GM12878 (cell line): ENCODE data around the gene HAO2. TPM values are rescaled to one million over a fixed set of nuclear protein-coding genes. Genes with fewer than 3 reads are reported as not detected.

Experiments
- ATAC-seq: fragments of 200-7000 bp; cut with Tn5 transposase; 3 replicates; pipeline ENCODE4 v1.9.1; 2020; ENCODE audit warnings: mild to moderate bottlenecking, moderate library complexity
- BruUV-seq: library from RNA; stranded (reverse); fragments of 400-500 nt; replicated peaks from 2 replicates; lab custom pipeline; 2021; lab: Mats Ljungman, UMichigan
- CTCF ChIA-PET: fragments of 300-600 bp; sonication (Branson Sonifier 250); formaldehyde crosslinking; extraction: SDS; loops from one replicate; lab custom pipeline; 2021; ENCODE audit warnings: inconsistent platforms; lab: Yijun Ruan, JAX
- POLR2A ChIA-PET: fragments of 350-600 bp; formaldehyde crosslinking; extraction: SDS; loops from one replicate; lab custom pipeline; 2021; ENCODE audit warnings: inconsistent platforms; lab: Charles Lee
- RAD21 ChIA-PET: fragments of 300-600 bp; sonication (Branson Sonifier 250); formaldehyde crosslinking; loops from one replicate; lab custom pipeline; 2023; ENCODE audit warnings: antibody characterized with exemption; ENCODE audit not compliant: unreplicated experiment; lab: Charles Lee
- SMC1A ChIA-PET: fragments of 300-600 bp; sonication (Branson Sonifier 250); formaldehyde crosslinking; loops from one replicate; lab custom pipeline; 2023; ENCODE audit not compliant: unreplicated experiment, uncharacterized antibody; lab: Charles Lee
- DNase-seq: peaks from one replicate; pipeline ENCODE4 v3.0.0-alpha.2; 2011; ENCODE audit warnings: low read depth, low spot score
- FAIRE-seq: peaks from 3 replicates; lab custom pipeline; 2011; peaks lifted over from hg19 to GRCh38; lab: Jason Lieb, UNC
- H2AFZ ChIP-seq: 2 replicates; pipeline ENCODE4 v1.6.0; 2011; ENCODE audit warnings: low read depth, low read length, control low read depth; ENCODE audit not compliant: control insufficient read depth
- H3K27ac ChIP-seq: 2 replicates; pipeline ENCODE4 v1.5.1; 2011; ENCODE audit warnings: control low read depth; ENCODE audit not compliant: control insufficient read depth, insufficient read depth
- H3K27me3 ChIP-seq, 2 experiments: replicated peaks in 1 of 2; 2 replicates each; pipeline versions ENCODE4 v1.6.0 to v1.6.1; 2011; ENCODE audit warnings: low read length in 1 of 2; ENCODE audit not compliant: control insufficient read depth in 2 of 2, insufficient read depth in 2 of 2
- H3K36me3 ChIP-seq, 2 experiments: 2 replicates each; pipeline ENCODE4 v1.5.1; 2011; ENCODE audit warnings: low read length in 1 of 2; ENCODE audit not compliant: control insufficient read depth in 2 of 2, insufficient read depth in 2 of 2
- H3K4me1 ChIP-seq: 2 replicates; pipeline ENCODE4 v1.6.1; 2011; ENCODE audit warnings: mild to moderate bottlenecking, low read length, moderate library complexity, mixed read lengths; ENCODE audit not compliant: control insufficient read depth, insufficient read depth
- H3K4me2 ChIP-seq: 2 replicates; pipeline ENCODE4 v1.6.0; 2011; ENCODE audit warnings: control low read depth; ENCODE audit not compliant: control insufficient read depth, insufficient read depth
- H3K4me3 ChIP-seq: fragments of 200-600 bp; sonication (generic); 2 replicates; pipeline ENCODE4 v1.5.1; 2016
- H3K79me2 ChIP-seq: 2 replicates; pipeline ENCODE4 v1.6.0; 2011; ENCODE audit warnings: low read length; ENCODE audit not compliant: control insufficient read depth, insufficient read depth
- H3K9ac ChIP-seq: 2 replicates; pipeline ENCODE4 v1.8.0; 2011; ENCODE audit warnings: low read length, control low read depth, mixed read lengths; ENCODE audit not compliant: control insufficient read depth, insufficient read depth
- H3K9me3 ChIP-seq: replicated peaks from 3 replicates; pipeline ENCODE4 v1.5.1; 2011; ENCODE audit warnings: mild to moderate bottlenecking, low read length; ENCODE audit not compliant: control insufficient read depth, insufficient read depth
- H4K20me1 ChIP-seq: 2 replicates; pipeline ENCODE4 v1.6.0; 2011; ENCODE audit not compliant: control insufficient read depth, insufficient read depth
- EGR1 ChIP-seq, 2 experiments: IDR thresholded peaks; 1 replicate in 1 of 2; 2 replicates in 1 of 2; pipeline ENCODE4 v1.6.1; 2011 to 2012; ENCODE audit warnings: low read depth in 2 of 2, low read length in 2 of 2, borderline replicate concordance in 1 of 2, mild to moderate bottlenecking in 1 of 2, moderate library complexity in 1 of 2
- EP300 ChIP-seq, 2 experiments: fragments of 150-350 bp in 1 of 2; IDR thresholded peaks; 2 replicates each; pipeline ENCODE4 v1.6.1; 2011 to 2012; ENCODE audit warnings: low read depth in 2 of 2, low read length in 2 of 2, borderline replicate concordance in 1 of 2, improper control_type of control experiment in 1 of 2, inconsistent platforms in 1 of 2; ENCODE audit not compliant: control insufficient read depth in 1 of 2
- FOS ChIP-seq: IDR thresholded peaks from 3 replicates; pipeline ENCODE4 v1.6.1; 2011; ENCODE audit warnings: borderline replicate concordance; ENCODE audit not compliant: insufficient read length; ENCODE audit errors: extremely low read depth
- HCFC1 ChIP-seq: fragments of 150-350 bp; IDR thresholded peaks from 2 replicates; pipeline ENCODE4 v1.6.1; 2014; ENCODE audit warnings: low read length
- MTA2 ChIP-seq: fragments of 450-650 bp; IDR thresholded peaks from 2 replicates; pipeline ENCODE4 v1.6.1; 2016; ENCODE audit warnings: low read depth, mild to moderate bottlenecking, moderate library complexity
- NBN ChIP-seq: fragments of 450-650 bp; IDR thresholded peaks from 2 replicates; pipeline ENCODE4 v1.6.1; 2016
- NFYA ChIP-seq: IDR thresholded peaks from 2 replicates; pipeline ENCODE4 v1.6.1; 2011; ENCODE audit warnings: low read depth, mild to moderate bottlenecking, low read length, improper control_type of control experiment, borderline replicate concordance
- NR2C2 ChIP-seq: IDR thresholded peaks from 2 replicates; pipeline ENCODE4 v1.6.1; 2011; ENCODE audit warnings: borderline replicate concordance, low read depth; ENCODE audit not compliant: control insufficient read depth, insufficient read length
- RB1 ChIP-seq: fragments of 450-650 bp; formaldehyde crosslinking; IDR thresholded peaks from 2 replicates; pipeline ENCODE4 v1.6.1; 2017; ENCODE audit warnings: mild to moderate bottlenecking, borderline replicate concordance
- RUNX3 ChIP-seq: IDR thresholded peaks from 2 replicates; pipeline ENCODE4 v1.6.1; 2012; ENCODE audit warnings: low read length, inconsistent platforms
- SIN3A ChIP-seq: IDR thresholded peaks from 2 replicates; pipeline ENCODE4 v1.6.1; 2012; ENCODE audit warnings: low read depth, low read length, improper control_type of control experiment
- SMARCA5 ChIP-seq: fragments of 450-650 bp; IDR thresholded peaks from 2 replicates; pipeline ENCODE4 v1.6.1; 2017; ENCODE audit warnings: mild to moderate bottlenecking
- SUPT20H ChIP-seq: IDR thresholded peaks from 2 replicates; pipeline ENCODE4 v1.6.1; 2011; ENCODE audit warnings: low read depth, mild to moderate bottlenecking, low read length, moderate library complexity, borderline replicate concordance; ENCODE audit not compliant: control insufficient read depth
- TCF7 ChIP-seq: IDR thresholded peaks from 2 replicates; pipeline ENCODE4 v1.6.1; 2014; ENCODE audit warnings: antibody characterized with exemption, borderline replicate concordance
- WRNIP1 ChIP-seq: IDR thresholded peaks from 2 replicates; pipeline ENCODE4 v1.6.1; 2011; ENCODE audit warnings: low read depth, low read length, improper control_type of control experiment, borderline replicate concordance
- ZNF217 ChIP-seq: fragments of 450-650 bp; IDR thresholded peaks from 2 replicates; pipeline ENCODE4 v1.6.1; 2017; ENCODE audit warnings: antibody characterized with exemption, mild to moderate bottlenecking
- WGBS: methylation state at CpG from one replicate; pipeline ENCODE4 v1.1.6; 2016; ENCODE audit warnings: low lambda C conversion rate; ENCODE audit not compliant: insufficient replicate concordance, insufficient coverage; ENCODE audit errors: missing lambda C conversion rate; 5-methylcytosine and 5-hydroxymethylcytosine counted together
- in situ Hi-C: fragments of 300-500 bp; cut with MboI; formaldehyde crosslinking; loops from 9 replicates; pipeline ENCODE4 v1.14.3; 2018; ENCODE audit warnings: mixed read lengths
- intact Hi-C: fragments of 100-400 bp; cut with micrococcal nuclease; formaldehyde crosslinking; loops from one replicate; pipeline ENCODE4 v1.14.2; 2022; ENCODE audit not compliant: unreplicated experiment
- polyA plus RNA-seq, 11 experiments: library from polyadenylated mRNA; depleted of rRNA in 4 of 11; unstranded in 6 of 11; stranded (reverse) in 5 of 11; fragments of >200 nt; fragmentation: Nextera tagmentation in 4 of 11; fragmentation: Illumina TruSeq in 1 of 11; extraction: Ambion mirVana in 4 of 11; extraction: Trizol in 1 of 11; gene quantifications; 1 replicate in 1 of 11; 2 replicates in 10 of 11; pipeline versions ENCODE4 v1.2.1 to v1.2.3, GENCODE V29; 2011 to 2016; ENCODE audit warnings: inconsistent platforms in 2 of 11, missing spikeins in 2 of 11, low read depth in 1 of 11
- total RNA-seq, 4 experiments: library from RNA; depleted of rRNA in 3 of 4; stranded (reverse); fragments of >200 nt in 3 of 4; fragmentation: Illumina TruSeq in 1 of 4; extraction: Trizol in 1 of 4; gene quantifications; 2 replicates each; pipeline versions ENCODE4 v1.2.1 to v1.2.3, GENCODE V29; 2013 to 2021
- TF ChIP-seq, protein P1 (sequence below): fragments of 450-650 bp; IDR thresholded peaks from 2 replicates; pipeline ENCODE4 v1.6.1; 2018; ENCODE audit warnings: mild to moderate bottlenecking, low read depth, moderate library complexity; ENCODE audit not compliant: partially characterized antibody
- TF ChIP-seq, protein P2 (sequence below): fragments of 450-650 bp; IDR thresholded peaks from 2 replicates; pipeline ENCODE4 v1.6.1; 2017; ENCODE audit warnings: mild to moderate bottlenecking, moderate library complexity

Gene HAO2
- total and polyA plus RNA-seq, 10 of the 15 experiments (the other 5 are each of a cell fraction or from before 2014, with no cell fraction given) = not detected

DNA sequence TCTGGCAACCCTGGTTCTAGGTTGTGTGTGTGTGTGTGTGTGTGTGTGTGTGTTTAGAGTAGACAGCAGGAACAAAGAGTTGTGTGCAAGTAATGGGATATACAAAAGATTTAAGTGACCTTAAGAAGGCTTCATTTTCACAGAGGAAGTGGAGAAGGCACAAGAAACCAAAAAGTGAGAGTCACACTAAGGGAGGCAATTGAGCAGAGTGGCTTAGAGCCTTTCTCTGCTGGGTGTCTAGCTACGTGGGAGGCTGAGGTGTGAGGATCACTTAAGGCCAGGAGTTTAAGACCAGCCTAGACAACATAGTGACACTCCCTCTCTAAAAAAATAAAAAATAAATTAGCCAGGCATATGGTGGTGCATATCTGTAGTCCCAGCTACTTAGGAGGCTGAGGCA is 44.4 kb upstream of the HAO2 start:
- 0% methylated on average over 1 of the region's 1 CpG for WGBS
- intact Hi-C loops = no loop called here
- RAD21 ChIA-PET = interaction anchor here (0.9 to 5.1 kb wide), 8 partner anchors 16 to 48 kb away, joined by 3 to 48 read pairs (median 10); no protein-coding TSS in a partner anchor
- TF ChIP-seq SMARCA5 = peak; percentile 80; the same call in 1 of the 2 replicates
- no peak for TF ChIP-seq SUPT20H
- TF ChIP-seq MTA2 = peak; percentile 9; the same call in 1 of the 2 replicates
- TF ChIP-seq ZNF217 = peak; percentile 31; the same call in 1 of the 2 replicates
- TF ChIP-seq, protein P1, sequence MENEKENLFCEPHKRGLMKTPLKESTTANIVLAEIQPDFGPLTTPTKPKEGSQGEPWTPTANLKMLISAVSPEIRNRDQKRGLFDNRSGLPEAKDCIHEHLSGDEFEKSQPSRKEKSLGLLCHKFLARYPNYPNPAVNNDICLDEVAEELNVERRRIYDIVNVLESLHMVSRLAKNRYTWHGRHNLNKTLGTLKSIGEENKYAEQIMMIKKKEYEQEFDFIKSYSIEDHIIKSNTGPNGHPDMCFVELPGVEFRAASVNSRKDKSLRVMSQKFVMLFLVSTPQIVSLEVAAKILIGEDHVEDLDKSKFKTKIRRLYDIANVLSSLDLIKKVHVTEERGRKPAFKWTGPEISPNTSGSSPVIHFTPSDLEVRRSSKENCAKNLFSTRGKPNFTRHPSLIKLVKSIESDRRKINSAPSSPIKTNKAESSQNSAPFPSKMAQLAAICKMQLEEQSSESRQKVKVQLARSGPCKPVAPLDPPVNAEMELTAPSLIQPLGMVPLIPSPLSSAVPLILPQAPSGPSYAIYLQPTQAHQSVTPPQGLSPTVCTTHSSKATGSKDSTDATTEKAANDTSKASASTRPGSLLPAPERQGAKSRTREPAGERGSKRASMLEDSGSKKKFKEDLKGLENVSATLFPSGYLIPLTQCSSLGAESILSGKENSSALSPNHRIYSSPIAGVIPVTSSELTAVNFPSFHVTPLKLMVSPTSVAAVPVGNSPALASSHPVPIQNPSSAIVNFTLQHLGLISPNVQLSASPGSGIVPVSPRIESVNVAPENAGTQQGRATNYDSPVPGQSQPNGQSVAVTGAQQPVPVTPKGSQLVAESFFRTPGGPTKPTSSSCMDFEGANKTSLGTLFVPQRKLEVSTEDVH = no peak
- TF ChIP-seq NBN = peak; percentile 8; the same call in 1 of the 2 replicates
- TF ChIP-seq SIN3A = no peak
- TF ChIP-seq, protein P2, sequence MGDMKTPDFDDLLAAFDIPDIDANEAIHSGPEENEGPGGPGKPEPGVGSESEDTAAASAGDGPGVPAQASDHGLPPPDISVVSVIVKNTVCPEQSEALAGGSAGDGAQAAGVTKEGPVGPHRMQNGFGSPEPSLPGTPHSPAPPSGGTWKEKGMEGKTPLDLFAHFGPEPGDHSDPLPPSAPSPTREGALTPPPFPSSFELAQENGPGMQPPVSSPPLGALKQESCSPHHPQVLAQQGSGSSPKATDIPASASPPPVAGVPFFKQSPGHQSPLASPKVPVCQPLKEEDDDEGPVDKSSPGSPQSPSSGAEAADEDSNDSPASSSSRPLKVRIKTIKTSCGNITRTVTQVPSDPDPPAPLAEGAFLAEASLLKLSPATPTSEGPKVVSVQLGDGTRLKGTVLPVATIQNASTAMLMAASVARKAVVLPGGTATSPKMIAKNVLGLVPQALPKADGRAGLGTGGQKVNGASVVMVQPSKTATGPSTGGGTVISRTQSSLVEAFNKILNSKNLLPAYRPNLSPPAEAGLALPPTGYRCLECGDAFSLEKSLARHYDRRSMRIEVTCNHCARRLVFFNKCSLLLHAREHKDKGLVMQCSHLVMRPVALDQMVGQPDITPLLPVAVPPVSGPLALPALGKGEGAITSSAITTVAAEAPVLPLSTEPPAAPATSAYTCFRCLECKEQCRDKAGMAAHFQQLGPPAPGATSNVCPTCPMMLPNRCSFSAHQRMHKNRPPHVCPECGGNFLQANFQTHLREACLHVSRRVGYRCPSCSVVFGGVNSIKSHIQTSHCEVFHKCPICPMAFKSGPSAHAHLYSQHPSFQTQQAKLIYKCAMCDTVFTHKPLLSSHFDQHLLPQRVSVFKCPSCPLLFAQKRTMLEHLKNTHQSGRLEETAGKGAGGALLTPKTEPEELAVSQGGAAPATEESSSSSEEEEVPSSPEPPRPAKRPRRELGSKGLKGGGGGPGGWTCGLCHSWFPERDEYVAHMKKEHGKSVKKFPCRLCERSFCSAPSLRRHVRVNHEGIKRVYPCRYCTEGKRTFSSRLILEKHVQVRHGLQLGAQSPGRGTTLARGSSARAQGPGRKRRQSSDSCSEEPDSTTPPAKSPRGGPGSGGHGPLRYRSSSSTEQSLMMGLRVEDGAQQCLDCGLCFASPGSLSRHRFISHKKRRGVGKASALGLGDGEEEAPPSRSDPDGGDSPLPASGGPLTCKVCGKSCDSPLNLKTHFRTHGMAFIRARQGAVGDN = peak; percentile 64
- TF ChIP-seq HCFC1 = no peak
- no peak for TF ChIP-seq FOS
- no peak for TF ChIP-seq RB1
- no peak for TF ChIP-seq EGR1 (IDR thresholded peaks at IDR 0.05; ENCODE audit: borderline replicate concordance in 1 of 2, low read depth in 2 of 2, low read length in 2 of 2)
- no peak; the same call in 1 of the 2 replicates for TF ChIP-seq RUNX3
- TF ChIP-seq NFYA = no peak
- no peak for TF ChIP-seq NR2C2
- peak in 1 of 2 experiments; percentile 19; a peak in 1 of 4 replicates for TF ChIP-seq EP300 (IDR thresholded peaks at IDR 0.05; ENCODE audit: borderline replicate concordance in 1 of 2, control insufficient read depth in 1 of 2, low read depth in 2 of 2, low read length in 2 of 2)
- no peak for TF ChIP-seq WRNIP1
- TF ChIP-seq TCF7 = no peak

More for the DNA sequence above, 44.4 kb upstream of the HAO2 start:
- peak; percentile 70 for ATAC-seq
- no TSS peak for BruUV-seq
- Histone ChIP-seq H4K20me1 (no peaks in the 10 kb centered on the region), H3K4me3 (no peak overlapping the region; the same call in 1 of the 2 replicates), H3K36me3 (no peaks in the 10 kb centered on the region), H3K79me2 (no peaks in the 10 kb centered on the region), H3K4me2 (peak overlapping the region; percentile 30; the same call in 1 of the 2 replicates), H2AFZ (no peak overlapping the region), H3K9ac (no peak overlapping the region), H3K4me1 (peaks cover 27% of the 10 kb centered on the region), H3K9me3 (no peaks in the 10 kb centered on the region), H3K27me3 (no peaks in the 10 kb centered on the region), H3K27ac (peak overlapping the region; percentile 71)
- CTCF ChIA-PET = interaction anchor here (0.9 to 7.3 kb wide), 9 partner anchors 10 to 182 kb away, joined by 3 to 47 read pairs (median 7); no protein-coding TSS in a partner anchor
- in situ Hi-C loops = no loop called here
- POLR2A ChIA-PET = interaction anchor here (2.2 to 2.3 kb wide), 2 partner anchors 23 to 29 kb away, joined by 5 to 7 read pairs; no protein-coding TSS in a partner anchor
- SMC1A ChIA-PET = interaction anchor here (0.5 to 5.7 kb wide), 15 partner anchors 10 to 185 kb away, joined by 3 to 108 read pairs (median 5); no protein-coding TSS in a partner anchor
- DNase-seq = peak; percentile 34
- no peak for FAIRE-seq
